Sigmoid colon (tissue), 4 donors: ENCODE data around the gene C2CD2.

Experiments used
- CTCF ChIP-seq, 4 experiments: fragments of 450-650 bp in 3 of 4; fragments of 200-600 bp in 1 of 4; IDR thresholded peaks; one replicate each; pipeline ENCODE4 v1.5.1; 2016 to 2019; ENCODE audit warnings: antibody characterized with exemption in 4 of 4, mild to moderate bottlenecking in 3 of 4, moderate library complexity in 2 of 4
- EP300 ChIP-seq, 4 donors: sonication (generic); formaldehyde crosslinking; IDR thresholded peaks; one replicate each; pipeline ENCODE4 v1.6.1; 2017; ENCODE audit warnings: antibody characterized with exemption in 4 of 4
- POLR2A ChIP-seq, 2 donors: fragments of 450-650 bp; IDR thresholded peaks; one replicate each; pipeline ENCODE4 v1.6.1; 2016; ENCODE audit warnings: antibody characterized with exemption in 2 of 2, mild to moderate bottlenecking in 2 of 2, moderate library complexity in 2 of 2

GRCh38 chr21:41926117-41926806 lies 27.6 kb downstream of the C2CD2 start:
- TF ChIP-seq CTCF (IDR thresholded peaks at IDR 0.05) (no peak), POLR2A (IDR thresholded peaks at IDR 0.05) (no peak), EP300 (IDR thresholded peaks at IDR 0.05) (no peak)
